ENCODE data around the gene CD27.
"Not testable (repeated sequence)": the region's sequence is repeated elsewhere in the genome, so short reads cannot be mapped to it uniquely, and the experiment has no call there.

The CD27 gene

GRCh38 chr12:6472491-6472890, 27.7 kb downstream of the CD27 start (continued):
- TF ChIP-seq ZNF624 (tag by site-specific recombination; IDR thresholded peaks at IDR 0.05) = no peak
- TF ChIP-seq ZNF514 (tag by site-specific recombination; IDR thresholded peaks at IDR 0.05) = no peak
- TF ChIP-seq ZNF335 (tag by site-specific recombination; conservative IDR thresholded peaks at IDR 0.05) = no peak

- POLR2A ChIA-PET; H3K4me1 ChIP-seq (ENCODE audit: control insufficient read depth, insufficient read depth, low read length); H3K4me3 ChIP-seq (ENCODE audit: low read depth, low read length); H3K36me3 ChIP-seq (ENCODE audit: control insufficient read depth in 2 of 2, insufficient read depth in 1 of 2, low read length in 2 of 2); H3K9me3 ChIP-seq (ENCODE audit: control insufficient read depth, insufficient read depth, low read depth, low read length); H3K27ac ChIP-seq (ENCODE audit: extremely low read depth, low read depth, low read length); CTCF ChIA-PET: not testable (repeated sequence)
Measured at GRCh38 chr12:6475233-6475975, 30.6 kb downstream of the CD27 start.

- CTCF ChIA-PET = no interaction called here
- no peak overlapping the region for H3K27ac ChIP-seq (ENCODE audit: extremely low read depth, low read depth, low read length)
- POLR2A ChIA-PET = no interaction called here
- TF ChIP-seq PRDM10 (tag by site-specific recombination; IDR thresholded peaks at IDR 0.05) = no peak
- no peak for TF ChIP-seq ZNF24 (tag by site-specific recombination; IDR thresholded peaks at IDR 0.05)
- no peak for TF ChIP-seq AEBP2 (tag by site-specific recombination; IDR thresholded peaks at IDR 0.05; ENCODE audit: borderline replicate concordance)
- TF ChIP-seq KLF1 (tag by site-specific recombination; IDR thresholded peaks at IDR 0.05) = no peak
- TF ChIP-seq ZNF146 (tag by site-specific recombination; IDR thresholded peaks at IDR 0.05) = no peak
- no peak for TF ChIP-seq ZNF335 (tag by site-specific recombination; conservative IDR thresholded peaks at IDR 0.05)
- no peak for TF ChIP-seq KLF10 (tag by site-specific recombination; IDR thresholded peaks at IDR 0.05)
- TF ChIP-seq YY2 (tag by site-specific recombination; IDR thresholded peaks at IDR 0.05) = no peak
- TF ChIP-seq ZBTB11 (tag by site-specific recombination; conservative IDR thresholded peaks at IDR 0.05; ENCODE audit: low read depth) = no peak
- TF ChIP-seq ZNF202 (tag by site-specific recombination; IDR thresholded peaks at IDR 0.05; ENCODE audit: borderline replicate concordance) = no peak
- no peak for TF ChIP-seq ZNF362 (tag by site-specific recombination; IDR thresholded peaks at IDR 0.05)
- no peak for TF ChIP-seq ZNF501 (tag by site-specific recombination; IDR thresholded peaks at IDR 0.05)
- no peak for TF ChIP-seq ZBTB44 (tag by site-specific recombination; IDR thresholded peaks at IDR 0.05)
- TF ChIP-seq PBX3 (CRISPR knock-in tag; IDR thresholded peaks at IDR 0.05) = no peak
- no peak for TF ChIP-seq ZBTB17 (tag by site-specific recombination; IDR thresholded peaks at IDR 0.05)
- no peak for TF ChIP-seq HOXD13 (CRISPR knock-in tag; IDR thresholded peaks at IDR 0.05; ENCODE audit: borderline replicate concordance)
- no peak for TF ChIP-seq EGR2 (tag by site-specific recombination; IDR thresholded peaks at IDR 0.05; ENCODE audit: low read depth)
- TF ChIP-seq ZNF544 (tag by site-specific recombination; IDR thresholded peaks at IDR 0.05) = no peak
Measured at GRCh38 chr12:6476489-6476888, 31.7 kb downstream of the CD27 start.

More at GRCh38 chr12:6476489-6476888, 31.7 kb downstream of the CD27 start:
- Histone ChIP-seq H3K36me3 (ENCODE audit: control insufficient read depth in 2 of 2, insufficient read depth in 1 of 2, low read length in 2 of 2) (no peaks in the 10 kb centered on the region), H3K4me3 (ENCODE audit: low read depth, low read length) (no peak overlapping the region), H3K9me3 (ENCODE audit: control insufficient read depth, insufficient read depth, low read depth, low read length) (no peaks in the 10 kb centered on the region), H3K4me1 (ENCODE audit: control insufficient read depth, insufficient read depth, low read length) (no peaks in the 10 kb centered on the region)
